GM21390 (cell line): Measurements from ENCODE around the gene PFN3.
"Not testable (repeated sequence)": the region's sequence is repeated elsewhere in the genome, so short reads cannot be mapped to it uniquely, and the experiment has no call there.

ENCODE experiments used
- ATAC-seq: cut with Tn5 transposase; IDR thresholded peaks from one replicate; pipeline ENCODE4 v1.9.1; 2021; ENCODE audit not compliant: unreplicated experiment

The PFN3 gene

DNA sequence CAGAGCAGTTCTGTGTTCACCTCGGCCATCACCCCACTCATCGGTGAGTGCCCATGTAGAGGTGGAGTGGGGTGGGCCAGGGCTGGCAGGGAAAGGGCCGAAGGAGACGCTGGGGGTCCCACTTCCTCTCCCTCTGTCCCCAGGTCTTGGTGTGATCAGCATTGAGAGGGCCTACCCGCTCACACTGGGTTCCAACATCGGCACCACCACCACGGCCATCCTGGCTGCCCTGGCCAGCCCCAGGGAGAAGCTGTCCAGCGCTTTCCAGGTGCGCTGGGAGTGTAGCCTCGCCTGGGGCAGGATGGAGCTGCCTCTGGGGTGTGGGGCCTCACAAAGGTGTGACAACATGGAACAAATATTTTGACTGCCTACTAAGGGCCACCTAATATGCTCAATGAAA lies 3.7 kb downstream of the PFN3 start:
- no peak for ATAC-seq

DNA sequence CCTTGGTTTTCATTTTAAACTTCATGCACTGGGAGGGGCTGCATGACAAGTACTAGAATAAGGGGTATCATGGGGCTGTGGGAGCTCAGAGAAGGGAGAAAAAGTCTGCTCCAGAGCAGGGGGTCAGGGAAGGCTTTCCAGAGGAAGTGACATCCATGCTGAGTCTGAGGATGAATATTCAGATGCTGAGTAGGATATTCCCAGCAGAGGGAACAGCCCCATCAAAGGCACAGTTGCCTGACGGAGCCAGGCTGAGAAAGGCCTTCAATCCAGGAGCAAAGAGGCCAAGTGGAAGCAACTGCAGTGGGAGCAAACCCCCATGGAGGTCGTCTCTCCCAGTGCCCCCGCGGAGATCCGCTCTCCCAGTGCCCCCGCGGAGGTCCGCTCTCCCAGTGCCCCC lies 4.4 kb downstream of the PFN3 start:
- ATAC-seq, result no peak

DNA sequence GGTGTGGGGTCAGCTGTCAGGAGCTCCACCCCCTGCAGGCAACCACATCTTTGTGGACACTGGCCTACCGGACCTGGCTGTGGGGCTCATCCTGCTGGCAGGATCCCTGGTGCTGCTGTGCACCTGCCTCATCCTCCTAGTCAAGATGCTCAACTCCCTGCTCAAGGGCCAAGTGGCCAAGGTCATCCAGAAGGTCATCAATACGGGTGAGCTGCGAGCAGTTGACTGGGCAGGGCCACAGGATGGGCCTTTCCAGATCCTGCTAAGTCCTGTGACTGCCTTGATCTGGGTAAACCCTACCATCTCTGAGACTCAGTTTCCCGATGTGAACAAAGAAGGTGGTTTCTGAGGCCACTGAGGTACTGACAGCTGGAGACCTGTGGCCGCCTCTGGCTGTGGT lies 6.5 kb downstream of the PFN3 start:
- no peak for ATAC-seq

DNA sequence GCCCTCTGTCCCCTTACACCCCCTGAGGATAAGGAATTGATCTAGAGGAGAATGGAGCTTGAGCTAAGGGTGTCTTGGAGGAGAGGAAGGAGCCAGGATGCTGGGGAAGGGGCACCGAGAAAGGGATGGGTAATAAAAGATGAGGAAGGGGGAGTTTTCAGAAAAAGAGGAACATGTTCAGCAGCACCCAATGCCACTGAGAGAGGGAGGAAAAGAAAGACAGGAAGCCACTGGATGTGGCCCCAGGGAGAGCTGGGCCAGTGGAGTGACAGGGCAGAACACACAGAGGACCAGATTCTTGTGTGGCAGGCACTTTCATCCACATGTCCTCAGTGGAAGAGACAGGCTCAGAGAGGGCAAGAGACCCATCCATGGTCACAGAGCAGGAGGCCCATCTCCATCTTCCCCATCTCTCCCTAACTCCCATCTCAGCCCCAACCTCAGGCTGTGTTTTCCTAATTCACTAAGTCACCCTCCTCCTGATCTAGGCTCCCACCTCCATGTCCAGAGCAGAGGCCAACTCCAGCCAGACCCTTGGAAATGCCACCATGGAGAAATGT lies 7.2 kb downstream of the PFN3 start:
- no peak for ATAC-seq

- no peak for ATAC-seq
Observed at GRCh38 chr5:177392765-177393164, 7.7 kb downstream of the PFN3 start.

DNA sequence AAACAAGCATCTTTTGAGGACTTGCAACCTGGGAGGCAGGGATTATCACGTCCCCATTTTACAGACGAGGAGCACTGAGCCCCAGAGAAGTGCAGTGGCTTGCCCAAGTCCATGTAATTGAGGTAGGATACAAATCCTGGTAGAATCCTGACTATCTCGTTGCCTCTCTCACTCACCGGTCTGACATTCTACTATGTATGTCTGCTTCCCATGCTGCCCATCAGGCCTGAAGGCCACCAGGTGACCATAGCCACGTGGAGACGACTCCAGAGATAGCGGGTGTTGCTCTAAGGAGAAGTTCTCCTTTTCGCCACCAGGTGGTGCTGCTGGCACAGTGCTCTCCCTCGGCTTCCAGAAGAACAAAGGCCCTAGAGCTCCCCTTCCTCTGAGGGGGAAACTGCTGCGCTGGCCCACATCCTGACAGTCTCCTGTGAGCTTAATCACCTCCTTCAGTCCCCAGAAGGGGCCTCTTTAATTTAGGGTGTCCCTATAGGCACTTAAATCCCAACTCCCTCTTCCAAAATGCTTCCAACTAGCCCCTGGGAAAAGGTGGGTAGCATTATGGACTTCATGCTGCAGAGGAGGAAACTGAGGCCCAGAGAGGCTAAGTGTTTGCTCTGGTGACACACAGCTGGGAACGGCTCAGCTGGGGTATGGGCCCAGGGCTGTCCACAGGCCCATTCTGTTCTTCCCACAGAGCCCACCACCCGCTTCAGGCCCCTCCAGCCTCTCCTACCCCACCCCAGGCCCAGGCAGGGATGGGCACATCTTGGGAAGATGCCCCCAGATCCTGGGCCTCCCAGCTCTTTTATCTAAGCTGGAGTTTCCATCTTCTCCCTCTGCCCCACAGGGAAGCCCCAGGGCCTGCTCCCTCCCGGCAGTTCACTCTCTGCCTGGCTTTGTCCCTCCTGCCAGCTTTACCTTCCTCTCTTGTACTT lies 9.8 kb downstream of the PFN3 start:
- peak; percentile 58 for ATAC-seq

DNA sequence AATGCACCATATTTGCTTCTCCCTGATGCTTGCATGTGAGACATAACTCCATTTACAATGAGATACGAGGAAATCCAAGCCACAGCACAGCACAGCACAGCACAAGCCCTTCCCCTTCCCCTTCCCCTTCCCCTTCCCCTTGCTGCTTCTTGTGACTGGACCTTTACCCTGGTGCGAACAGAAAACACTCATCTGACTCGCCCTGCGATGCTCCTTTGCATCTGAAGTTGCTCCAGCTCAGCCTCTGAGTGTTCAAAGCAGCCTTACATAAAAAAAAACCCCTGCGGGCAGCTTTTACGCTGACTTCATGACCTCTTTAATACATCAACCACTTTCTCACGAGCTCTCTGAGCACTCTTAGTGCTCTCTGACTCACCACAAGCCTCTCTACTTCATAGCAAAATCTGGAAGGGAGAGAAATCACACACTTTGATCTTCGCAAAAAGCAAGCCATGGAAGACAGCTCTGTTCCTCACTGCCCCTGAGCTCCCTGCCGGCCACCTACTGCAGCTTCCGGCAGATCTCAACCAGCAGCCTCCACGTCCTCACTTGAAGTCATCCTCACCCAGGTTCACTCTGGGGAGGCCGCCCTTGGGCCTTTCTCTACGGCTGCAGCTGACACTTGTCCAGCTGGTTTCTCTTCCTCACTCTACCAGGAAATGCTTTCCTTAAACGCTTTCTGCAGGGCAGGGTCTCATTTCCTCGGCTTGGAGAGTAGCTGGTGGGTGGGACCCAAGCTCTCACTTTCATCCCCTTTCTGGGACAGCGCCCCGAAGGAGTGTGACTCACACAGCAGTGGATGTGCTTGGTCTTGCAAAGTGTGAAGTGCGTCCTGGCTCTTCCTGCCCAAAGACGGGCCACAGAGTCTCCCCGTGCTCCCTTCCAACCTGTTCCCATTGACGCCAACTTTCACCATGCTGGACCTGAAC lies 11.0 kb downstream of the PFN3 start:
- ATAC-seq, result no peak

GRCh38 chr5:177388521-177389052 lies 11.9 kb downstream of the PFN3 start:
- ATAC-seq, result no peak

- ATAC-seq, result no peak
Observed at GRCh38 chr5:177387405-177387804, 13.1 kb downstream of the PFN3 start.

DNA sequence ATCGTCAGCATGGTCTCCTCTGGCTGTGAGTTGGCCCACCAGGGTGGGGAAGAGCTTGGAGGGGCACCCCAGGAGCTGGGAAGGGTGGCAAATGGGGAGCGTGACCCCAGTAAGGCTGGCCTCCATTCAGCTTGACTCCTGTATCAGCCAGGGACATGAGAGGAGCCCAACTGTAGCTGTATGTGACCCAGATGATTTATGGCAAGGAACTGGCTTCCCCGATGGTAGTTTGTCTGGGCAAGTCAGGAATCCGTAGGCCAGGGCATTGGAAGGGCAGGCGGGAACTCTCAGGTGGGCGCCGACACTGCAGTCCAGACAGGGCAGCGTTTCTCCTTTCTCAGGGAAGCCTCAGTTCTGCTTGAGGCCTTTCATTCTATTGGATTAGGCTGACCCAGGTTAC lies 13.9 kb downstream of the PFN3 start:
- no peak for ATAC-seq

- ATAC-seq, result no peak
Observed at GRCh38 chr5:177385720-177386119, 14.7 kb downstream of the PFN3 start.

DNA sequence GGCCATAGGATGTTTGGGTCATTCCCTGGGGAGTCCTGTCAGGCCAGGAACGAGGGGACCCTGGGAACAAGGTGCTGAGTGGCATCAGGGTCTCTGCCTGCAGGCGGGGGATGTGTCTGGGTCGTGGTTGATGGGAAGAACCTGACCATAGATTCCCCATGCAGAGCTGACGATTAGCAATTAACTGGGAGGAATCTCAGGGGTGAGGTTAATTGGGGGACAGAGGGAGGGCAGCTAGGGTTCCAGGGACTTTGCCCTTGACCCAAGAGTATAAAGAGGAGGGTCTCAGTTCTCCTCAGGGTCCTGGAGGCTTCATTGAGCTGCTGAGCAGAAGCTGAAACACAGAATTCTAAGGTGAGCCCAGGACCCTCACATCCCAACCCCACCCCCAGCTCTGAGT lies 16.3 kb downstream of the PFN3 start, which contains the start of gene SLC34A1:
SLC34A1 (plus strand) TSS at position 301 of the 400 bp plus-strand sequence. CDS start 1,308 bp downstream, outside the sequence.
- no peak for ATAC-seq

- no peak for ATAC-seq
Observed at GRCh38 chr5:177383181-177383580, 17.3 kb downstream of the PFN3 start.

- ATAC-seq, result no peak
Observed at GRCh38 chr5:177382423-177383029, 17.9 kb downstream of the PFN3 start.

DNA sequence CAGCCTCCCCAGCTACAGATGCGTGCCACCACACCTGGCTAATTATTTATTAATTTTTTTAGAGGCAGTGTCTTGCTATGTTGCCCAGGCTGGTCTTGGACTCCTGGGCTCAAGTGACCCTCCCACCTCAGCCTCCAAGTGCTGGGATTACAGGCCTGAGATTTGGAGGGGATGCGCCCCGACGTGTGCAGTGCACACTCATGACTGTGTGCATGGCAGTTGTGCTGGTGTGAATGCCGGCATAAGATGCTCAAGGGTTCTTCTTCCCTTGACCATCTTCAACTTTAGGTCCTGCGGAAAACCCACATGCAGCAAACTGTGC lies 19.7 kb downstream of the PFN3 start:
- no peak for ATAC-seq

- ATAC-seq, result no peak
Observed at GRCh38 chr5:177378884-177379883, 21.3 kb downstream of the PFN3 start.

DNA sequence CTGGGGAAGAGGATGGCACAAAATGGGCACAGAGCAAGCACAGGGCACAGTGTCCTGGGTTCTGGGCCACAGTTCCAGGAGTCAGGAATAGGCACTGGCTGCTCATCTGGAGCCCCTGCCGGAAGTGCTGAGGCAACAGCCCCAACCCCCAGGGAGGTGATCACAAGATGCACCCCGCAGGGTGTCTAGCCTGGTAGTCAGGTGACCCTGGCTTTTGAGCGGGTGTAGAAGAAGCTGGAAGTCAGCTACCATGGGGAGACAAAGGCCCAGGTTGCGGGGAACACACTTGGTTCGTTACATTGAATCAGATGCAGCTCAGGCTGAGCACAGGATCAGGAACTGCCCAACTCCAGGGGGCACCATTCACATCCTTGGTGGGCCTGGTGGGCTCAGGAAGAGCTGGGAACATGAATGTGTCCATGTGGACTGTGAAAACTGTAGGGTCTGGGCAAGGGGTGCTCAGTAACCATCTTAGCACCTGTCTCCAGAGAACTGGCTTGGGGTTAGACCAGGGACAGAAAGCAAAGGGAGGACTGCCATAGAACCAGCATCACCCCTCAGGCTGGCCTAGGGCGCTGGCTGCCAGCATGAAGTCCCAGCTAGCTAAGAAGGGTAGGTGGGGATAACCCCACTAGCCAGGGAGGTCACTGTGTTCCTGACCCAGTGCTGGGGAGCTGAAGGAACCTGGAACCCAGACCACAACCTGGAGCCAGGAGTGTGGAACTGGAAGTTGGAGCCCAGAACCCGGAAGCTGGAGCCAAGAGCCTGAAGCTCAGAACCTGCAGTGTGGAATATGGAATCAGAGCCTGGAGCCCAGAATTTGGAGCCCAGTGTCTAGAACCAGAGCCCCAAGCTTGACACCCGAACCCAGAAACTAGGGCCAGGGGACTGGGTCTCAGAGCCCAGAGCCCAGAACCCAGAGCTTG lies 22.3 kb downstream of the PFN3 start:
- no peak for ATAC-seq

- ATAC-seq, result no peak
Observed at GRCh38 chr5:177376107-177376506, 24.4 kb downstream of the PFN3 start.

DNA sequence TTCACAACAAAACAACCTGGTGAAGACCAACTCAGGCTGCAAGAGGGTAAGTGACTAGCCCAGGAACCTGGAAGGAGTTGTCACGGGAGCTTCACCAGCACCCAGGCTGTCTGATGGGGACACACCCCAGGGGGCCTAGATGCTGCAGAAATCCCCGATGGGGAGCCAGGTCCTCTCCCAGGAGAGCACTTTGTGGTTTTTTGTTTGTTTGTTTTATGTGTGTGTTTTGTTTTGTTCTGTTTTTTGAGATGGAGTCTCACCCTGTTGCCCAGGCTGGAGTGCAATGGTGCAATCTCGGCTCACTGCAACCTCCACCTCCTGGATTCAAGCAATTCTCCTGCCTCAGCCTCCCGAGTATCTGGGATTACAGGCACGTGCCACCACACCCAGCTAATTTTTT lies 24.9 kb downstream of the PFN3 start:
- not testable (repeated sequence) for ATAC-seq
